Activated CD4-positive, alpha-beta T cell treated with anti-CD3 and anti-CD28 coated beads for 24 hours (primary cell): Measurements from ENCODE around the gene SOAT2.
A peak's percentile ranks its signal among the peaks of the same experiment; 100 is the strongest.

ENCODE experiments used
- DNase-seq, 2 donors: peaks; one replicate each; pipeline ENCODE4 v3.0.0-alpha.2; 2020; ENCODE audit warnings: low read depth in 2 of 2

The SOAT2 gene, protein sequence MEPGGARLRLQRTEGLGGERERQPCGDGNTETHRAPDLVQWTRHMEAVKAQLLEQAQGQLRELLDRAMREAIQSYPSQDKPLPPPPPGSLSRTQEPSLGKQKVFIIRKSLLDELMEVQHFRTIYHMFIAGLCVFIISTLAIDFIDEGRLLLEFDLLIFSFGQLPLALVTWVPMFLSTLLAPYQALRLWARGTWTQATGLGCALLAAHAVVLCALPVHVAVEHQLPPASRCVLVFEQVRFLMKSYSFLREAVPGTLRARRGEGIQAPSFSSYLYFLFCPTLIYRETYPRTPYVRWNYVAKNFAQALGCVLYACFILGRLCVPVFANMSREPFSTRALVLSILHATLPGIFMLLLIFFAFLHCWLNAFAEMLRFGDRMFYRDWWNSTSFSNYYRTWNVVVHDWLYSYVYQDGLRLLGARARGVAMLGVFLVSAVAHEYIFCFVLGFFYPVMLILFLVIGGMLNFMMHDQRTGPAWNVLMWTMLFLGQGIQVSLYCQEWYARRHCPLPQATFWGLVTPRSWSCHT

DNA sequence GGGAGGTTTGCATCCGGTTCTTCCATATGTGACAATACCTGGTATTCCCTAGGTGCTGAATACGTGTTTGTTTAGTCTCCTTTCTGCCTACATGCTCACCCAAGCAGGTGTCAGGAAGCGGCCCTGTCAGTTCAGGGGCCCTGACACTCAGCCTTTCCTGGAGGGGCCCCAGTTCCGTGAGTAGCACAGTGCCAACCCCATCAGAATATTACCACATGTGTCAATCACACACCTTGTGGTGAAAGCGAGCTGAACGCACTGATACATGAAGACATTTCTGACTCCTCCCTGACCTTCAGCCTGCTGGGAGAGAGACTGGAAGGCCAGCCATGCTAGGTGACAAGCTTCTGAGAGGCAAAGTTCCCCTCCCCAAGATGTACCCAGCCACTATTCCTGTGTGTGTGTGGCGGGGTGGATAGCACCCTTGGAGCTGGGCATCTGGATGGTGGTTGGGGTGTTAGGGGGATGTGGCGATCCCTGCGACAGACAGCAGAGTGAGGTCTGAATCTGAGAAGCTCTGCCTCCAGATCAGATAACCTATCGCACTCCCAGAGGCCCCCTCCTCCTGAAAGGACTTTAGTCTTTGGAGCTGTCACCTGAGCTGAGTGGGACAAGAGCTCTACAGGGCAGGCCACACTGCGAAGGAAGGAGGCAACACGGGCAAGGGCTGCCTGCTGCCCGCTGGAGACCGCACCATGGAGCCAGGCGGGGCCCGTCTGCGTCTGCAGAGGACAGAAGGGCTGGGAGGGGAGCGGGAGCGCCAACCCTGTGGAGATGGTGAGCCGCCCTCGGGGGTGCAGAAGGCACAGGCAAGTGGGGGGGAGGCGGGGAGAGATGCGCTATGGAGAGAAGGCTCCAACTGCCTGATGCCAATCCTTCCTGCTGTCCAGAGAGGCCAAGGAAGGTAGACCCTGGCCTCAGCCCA is at the start of gene SOAT2:
SOAT2 (plus strand) TSS at position 604 of the 925 bp plus-strand sequence; CDS start at position 696, 92 bp downstream.
- peak in 1 of 2 donors; percentile 10 for DNase-seq

DNA sequence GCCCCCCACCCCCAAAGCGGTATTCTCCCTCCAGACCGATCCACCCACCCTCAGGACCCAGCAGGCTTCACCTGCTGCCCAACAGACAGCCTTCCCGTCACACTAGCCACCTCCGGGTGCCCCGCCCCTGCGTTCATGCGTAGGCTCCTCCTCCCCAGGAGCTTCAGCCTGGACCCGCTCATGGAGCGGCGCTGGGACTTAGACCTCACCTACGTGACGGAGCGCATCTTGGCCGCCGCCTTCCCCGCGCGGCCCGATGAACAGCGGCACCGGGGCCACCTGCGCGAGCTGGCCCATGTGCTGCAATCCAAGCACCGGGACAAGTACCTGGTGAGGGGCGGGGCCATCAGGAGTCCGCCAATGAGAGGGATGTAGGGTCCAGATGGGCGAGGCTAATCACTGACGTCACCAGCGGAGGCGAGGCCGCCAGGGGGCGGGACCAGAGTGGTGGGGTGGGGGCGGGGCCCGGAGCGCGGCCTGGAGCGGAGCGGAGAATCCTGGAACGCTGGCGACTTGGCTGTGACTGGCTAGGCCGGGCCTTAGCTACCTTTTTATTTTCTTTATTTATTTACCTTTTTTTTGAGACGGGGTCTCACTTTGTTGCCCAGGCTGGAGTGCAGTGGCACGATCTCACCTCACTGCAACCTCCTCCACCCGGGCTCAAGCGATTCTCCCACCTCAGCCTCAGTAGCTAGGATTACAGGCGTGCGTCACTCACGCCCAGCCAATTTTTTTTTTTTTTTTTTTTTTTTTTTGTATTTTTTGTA is 49.0 kb upstream of the SOAT2 start:
- peak; percentile 87 to 89 for DNase-seq

DNA sequence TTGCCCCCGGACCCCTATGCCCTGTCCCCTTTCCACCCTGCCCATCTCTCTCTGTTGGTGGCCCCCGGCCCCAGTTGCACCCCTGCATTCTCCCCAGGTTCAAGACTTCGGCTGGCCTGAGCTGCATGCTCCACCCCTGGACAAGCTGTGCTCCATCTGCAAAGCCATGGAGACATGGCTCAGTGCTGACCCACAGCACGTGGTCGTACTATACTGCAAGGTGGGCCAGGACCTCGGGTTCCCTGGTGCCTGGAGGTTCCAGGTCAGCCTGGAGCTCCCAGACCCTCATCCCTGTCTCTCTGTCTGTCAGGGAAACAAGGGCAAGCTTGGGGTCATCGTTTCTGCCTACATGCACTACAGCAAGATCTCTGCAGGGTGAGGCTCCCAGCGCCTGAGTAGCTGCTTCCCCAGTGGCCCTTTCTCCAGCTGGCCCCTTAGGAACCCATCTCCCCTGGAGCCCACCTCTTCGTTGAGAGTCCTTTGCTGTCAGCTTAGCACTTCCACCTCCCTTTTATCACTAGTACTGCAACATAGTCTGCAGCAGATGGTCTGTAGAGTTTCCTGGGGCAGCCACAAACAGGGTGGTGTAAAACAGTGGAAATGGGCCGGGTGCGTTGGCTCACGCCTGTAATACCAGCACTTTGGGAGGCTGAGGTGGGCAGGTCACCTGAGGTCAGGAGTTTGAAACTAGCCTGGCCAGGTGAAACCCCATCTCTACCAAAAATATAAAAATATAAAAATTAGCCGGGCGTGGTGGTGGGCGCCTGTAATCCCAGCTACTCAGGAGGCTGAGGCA is 47.6 kb upstream of the SOAT2 start:
- DNase-seq: no peak

DNA sequence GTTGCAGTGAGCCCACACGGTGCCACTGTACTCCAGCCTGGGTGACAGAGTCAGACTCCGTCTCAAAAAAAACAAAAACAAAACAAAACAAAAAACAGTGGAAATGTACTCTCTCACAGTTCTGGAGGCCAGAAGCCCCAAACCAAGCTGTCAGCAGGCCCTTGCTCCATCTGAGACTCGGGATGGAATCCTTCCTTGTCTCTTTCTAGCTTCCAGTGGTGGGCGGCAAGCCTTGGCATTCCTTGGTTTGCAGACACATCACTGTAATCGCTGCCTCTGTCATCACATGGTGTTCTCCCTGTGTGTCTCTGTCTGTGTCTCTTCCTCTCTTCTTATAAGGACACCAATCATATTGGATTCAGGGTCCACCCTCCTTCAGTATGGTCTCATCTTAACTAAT is 47.0 kb upstream of the SOAT2 start:
- no peak for DNase-seq

DNA sequence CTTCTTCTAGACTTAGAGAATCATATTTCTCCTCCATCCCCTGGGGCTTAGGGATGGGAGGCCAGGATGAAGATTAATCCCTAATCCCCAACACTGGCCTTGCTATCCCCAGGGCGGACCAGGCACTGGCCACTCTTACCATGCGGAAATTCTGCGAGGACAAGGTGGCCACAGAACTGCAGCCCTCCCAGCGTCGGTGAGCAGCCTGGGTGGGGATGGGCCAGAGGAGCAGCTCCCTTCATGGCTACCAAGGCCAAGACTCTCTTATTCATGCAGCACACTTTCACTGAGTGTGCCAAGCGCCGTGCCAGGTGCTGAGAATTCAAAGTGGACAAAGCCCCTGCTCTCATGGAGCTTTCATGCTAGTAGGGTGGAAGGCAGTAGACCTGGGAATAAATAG is 46.4 kb upstream of the SOAT2 start:
- DNase-seq: no peak

DNA sequence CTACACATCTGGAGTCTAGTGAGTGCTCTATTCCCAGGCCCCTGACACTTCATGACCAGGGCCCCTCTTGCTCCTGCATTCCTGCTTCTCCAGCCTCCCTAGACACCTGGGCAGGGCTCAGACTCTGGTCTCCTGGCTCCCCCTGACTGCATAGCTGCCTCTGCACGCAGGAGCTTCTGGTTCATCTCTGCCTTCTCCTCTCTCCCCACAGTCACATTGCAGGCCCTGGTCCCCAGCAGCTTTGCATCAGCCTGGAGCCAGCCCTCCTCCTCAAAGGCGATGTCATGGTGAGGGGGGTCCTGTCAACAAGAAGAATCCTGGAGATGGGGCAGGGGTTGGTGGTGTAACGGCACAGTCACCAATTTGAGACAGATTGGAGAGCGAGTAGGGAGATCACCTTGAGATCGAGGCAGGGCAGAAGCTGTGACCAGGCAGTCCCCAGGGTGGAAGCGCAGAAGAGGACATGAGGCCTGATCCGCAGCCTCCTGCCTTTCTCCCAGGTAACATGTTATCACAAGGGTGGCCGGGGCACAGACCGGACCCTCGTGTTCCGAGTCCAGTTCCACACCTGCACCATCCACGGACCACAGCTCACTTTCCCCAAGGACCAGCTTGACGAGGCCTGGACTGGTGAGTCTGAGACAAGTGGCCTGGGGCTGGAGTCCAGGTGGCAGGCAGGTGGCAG is 45.3 kb upstream of the SOAT2 start:
- no peak for DNase-seq

DNA sequence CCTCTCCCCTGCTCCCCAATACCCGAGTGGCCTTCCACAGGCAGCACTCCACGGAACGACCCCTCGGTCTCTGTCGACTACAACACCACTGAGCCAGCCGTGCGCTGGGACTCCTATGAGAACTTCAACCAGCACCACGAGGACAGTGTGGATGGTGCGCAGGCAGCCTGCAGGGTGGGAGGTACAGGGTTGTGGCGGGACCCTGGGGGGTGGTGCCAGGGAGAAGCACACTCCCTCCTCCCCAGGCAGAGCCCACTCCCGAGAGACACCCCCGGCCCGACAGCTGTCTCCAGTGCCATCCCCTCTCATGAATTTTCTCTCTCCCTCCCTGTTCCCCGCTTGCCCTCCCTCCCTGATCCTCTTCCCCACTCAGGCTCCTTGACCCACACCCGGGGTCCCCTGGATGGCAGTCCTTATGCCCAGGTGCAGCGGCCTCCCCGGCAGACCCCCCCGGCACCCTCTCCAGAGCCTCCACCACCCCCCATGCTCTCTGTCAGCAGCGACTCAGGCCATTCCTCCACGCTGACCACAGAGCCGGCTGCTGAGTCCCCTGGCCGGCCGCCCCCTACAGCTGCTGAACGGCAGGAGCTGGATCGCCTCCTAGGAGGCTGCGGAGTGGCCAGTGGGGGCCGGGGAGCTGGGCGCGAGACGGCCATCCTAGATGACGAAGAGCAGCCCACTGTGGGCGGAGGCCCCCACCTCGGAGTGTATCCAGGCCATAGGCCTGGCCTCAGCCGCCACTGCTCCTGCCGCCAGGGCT is 44.4 kb upstream of the SOAT2 start:
- no peak for DNase-seq

DNA sequence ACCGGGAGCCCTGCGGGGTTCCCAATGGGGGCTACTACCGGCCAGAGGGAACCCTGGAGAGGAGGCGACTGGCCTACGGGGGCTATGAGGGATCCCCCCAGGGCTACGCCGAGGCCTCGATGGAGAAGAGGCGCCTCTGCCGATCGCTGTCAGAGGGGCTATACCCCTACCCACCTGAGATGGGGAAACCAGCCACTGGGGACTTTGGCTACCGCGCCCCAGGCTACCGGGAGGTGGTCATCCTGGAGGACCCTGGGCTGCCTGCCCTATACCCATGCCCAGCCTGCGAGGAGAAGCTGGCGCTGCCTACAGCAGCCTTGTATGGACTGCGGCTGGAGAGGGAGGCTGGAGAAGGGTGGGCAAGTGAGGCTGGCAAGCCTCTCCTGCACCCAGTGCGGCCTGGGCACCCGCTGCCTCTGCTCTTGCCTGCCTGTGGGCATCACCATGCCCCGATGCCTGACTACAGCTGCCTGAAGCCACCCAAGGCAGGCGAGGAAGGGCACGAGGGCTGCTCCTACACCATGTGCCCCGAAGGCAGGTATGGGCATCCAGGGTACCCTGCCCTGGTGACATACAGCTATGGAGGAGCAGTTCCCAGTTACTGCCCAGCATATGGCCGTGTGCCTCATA is 43.7 kb upstream of the SOAT2 start:
- no peak for DNase-seq

DNA sequence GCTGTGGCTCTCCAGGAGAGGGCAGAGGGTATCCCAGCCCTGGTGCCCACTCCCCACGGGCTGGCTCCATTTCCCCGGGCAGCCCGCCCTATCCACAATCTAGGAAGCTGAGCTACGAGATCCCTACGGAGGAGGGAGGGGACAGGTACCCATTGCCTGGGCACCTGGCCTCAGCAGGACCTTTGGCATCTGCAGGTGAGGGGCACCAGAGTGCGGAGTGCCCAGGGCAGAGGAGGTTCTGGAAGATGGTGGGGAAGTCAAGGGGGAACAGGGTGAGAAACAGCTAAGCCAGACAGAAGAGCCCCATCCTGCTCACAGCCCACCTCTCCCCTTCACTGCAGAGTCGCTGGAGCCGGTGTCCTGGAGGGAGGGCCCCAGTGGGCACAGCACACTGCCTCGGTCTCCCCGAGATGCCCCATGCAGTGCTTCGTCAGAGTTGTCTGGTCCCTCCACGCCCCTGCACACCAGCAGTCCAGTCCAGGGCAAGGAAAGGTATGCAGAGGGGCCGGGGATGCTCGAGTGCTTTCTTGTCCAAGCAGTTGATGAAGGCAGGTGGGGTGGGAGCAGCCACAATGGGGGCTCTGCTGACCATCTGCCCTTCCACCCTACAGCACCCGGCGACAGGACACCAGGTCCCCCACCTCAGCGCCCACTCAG is 43.1 kb upstream of the SOAT2 start:
- DNase-seq: no peak

DNA sequence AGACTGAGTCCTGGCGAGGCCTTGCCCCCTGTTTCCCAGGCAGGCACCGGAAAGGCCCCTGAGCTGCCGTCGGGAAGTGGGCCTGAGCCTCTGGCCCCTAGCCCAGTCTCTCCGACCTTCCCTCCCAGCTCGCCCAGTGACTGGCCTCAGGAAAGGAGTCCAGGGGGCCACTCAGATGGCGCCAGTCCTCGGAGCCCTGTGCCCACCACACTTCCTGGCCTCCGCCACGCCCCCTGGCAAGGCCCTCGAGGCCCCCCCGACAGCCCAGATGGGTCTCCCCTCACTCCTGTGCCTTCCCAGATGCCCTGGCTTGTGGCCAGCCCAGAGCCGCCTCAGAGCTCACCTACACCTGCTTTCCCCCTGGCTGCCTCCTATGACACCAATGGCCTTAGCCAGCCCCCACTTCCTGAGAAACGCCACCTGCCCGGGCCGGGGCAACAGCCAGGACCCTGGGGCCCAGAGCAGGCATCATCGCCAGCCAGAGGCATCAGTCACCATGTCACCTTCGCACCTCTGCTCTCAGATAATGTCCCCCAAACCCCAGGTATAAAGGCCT is 42.5 kb upstream of the SOAT2 start:
- no peak for DNase-seq

DNA sequence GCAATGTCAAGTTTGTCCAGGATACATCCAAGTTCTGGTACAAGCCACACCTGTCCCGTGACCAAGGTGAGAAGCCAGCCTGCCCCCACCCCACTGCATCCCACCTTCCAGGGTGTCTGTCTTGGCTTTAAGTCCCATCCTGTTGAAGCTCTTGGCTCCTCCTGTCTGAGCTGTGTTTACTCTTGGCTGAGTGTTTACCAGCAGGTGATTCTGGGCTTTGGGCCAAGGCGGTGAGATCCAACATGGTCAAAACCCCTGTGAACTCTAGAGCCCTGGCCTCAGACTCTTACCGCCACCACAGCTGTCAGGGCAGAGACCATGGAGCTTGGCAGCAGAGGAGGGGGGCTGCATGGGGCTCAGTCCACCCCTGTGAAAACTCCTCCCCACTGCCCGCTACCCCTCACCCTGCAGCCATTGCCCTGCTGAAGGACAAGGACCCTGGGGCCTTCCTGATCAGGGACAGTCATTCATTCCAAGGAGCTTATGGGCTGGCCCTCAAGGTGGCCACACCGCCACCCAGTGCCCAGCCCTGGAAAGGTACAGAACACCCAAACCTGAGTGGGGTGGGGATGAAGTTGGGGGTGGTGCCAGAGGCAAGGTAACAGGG is 41.8 kb upstream of the SOAT2 start:
- no peak for DNase-seq

DNA sequence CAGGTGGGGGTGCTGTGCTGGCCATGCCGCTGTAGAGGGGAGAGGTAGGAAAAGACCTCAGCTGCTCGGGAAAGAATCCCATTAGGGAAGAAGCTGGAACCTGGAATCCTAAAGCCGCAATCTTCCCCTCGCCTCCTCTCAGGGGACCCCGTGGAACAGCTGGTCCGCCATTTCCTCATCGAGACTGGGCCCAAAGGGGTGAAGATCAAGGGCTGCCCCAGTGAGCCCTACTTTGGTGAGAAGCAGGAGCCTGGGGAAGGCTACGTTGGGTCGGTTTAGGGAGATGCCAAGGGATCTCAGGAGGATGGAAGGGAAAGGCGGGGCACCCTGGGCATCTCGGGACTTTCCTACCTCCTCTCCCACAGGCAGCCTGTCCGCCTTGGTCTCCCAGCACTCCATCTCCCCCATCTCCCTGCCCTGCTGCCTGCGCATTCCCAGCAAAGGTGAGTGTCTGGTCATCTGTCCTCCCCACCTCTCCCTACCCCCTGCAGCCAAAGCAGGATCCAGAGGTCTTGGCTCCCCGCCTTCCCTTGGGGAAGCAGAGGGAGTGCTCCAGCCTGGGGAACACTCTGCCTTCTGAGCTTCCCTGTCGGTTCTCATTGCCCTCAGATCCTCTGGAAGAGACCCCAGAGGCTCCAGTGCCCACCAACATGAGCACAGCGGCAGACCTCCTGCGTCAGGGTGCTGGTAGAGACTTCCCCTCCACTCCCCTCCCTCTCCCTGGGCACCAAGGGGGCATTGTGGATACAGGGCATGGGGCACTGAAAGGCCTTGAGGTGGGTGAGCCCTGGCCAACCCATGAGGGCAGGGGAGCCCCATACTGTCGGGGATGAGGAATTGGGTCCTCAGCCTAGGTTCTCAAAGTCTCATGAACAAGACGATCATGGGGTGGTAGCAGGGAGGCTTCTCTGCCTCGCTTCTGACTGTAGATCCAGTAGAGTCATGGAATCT is 41.0 kb upstream of the SOAT2 start:
- no peak for DNase-seq

DNA sequence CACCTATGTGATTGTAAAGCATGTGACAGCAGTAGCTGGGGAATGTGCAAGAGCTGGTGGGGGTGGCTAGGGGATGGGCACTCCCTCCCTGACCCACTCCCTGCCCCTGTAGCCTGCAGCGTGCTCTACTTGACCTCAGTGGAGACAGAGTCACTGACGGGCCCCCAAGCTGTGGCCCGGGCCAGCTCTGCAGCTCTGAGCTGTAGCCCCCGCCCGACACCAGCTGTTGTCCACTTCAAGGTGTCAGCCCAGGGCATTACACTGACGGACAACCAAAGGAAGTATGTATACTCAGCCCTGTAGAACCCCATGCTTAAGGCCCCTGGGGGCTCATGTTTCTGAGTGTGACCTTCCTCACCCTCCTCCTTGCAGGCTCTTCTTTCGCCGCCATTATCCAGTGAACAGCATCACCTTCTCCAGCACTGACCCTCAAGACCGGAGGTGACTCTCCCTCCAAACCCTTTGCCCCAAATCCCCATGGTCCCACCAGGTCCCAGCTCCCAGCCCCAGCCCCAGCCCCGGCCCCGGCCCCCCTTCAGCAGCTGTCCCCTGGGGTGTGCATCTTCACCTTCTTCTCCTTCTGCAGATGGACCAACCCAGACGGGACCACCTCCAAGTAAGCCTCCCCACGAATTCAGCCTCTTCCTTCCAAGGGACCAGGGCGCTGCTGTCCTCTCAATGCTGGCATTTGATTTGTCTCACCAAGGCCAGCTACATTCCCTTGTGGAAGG is 40.1 kb upstream of the SOAT2 start:
- DNase-seq: no peak

DNA sequence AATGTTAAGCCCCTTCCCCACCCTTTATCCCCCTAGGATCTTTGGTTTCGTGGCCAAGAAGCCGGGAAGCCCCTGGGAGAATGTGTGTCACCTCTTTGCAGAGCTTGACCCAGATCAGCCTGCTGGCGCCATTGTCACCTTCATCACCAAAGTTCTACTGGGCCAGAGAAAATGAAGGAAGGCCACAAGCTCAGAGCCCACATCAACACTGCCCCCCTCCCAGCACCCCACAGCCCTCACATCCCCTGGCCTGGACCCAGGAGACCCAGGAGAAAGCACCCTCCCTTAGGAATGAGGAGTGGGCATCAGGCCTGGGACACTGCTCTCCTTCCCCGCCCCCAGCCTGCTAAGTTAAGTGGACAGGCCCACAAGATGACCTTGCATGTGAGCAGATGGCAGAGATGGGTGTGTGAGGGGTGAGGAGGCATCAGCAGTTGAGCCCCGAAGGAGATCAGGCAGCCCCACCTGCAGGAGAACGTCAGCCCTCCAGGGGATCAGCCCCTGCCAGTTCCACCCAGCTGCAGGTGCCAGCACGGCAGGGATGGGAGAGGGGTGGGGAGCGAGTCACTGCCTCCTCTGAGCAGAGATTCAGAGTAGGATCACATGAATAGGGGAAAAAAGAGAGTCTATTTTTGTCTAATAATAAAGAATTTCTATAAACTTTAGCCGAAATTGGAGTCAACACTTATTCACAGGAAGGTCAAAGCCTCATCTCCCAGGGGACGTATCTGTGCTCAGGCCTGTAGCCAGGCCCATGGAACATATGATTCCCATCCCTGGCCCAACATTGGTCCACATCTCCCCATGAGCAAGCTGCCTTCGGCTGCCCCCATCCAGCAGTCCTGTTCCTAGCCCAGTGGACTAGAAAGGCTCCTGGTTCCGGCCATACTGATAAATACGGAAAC is 39.3 kb upstream of the SOAT2 start:
- no peak for DNase-seq
